GM21717 (cell line): ENCODE measurements around the gene RAB11FIP4.

ENCODE experiments used
- ATAC-seq: cut with Tn5 transposase; IDR thresholded peaks from one replicate; pipeline ENCODE4 v1.9.1; 2021; ENCODE audit warnings: mild to moderate bottlenecking, moderate library complexity; ENCODE audit not compliant: unreplicated experiment

The RAB11FIP4 gene

GRCh38 chr17:31518478-31518877 lies 127.0 kb downstream of the RAB11FIP4 start:
- no peak for ATAC-seq

GRCh38 chr17:31521632-31522283 lies 130.3 kb downstream of the RAB11FIP4 start:
- no peak for ATAC-seq

- ATAC-seq: no peak
These were observed 130.9 kb downstream of the RAB11FIP4 start for GRCh38 chr17:31522284-31522931.

GRCh38 chr17:31522987-31523495 lies 131.6 kb downstream of the RAB11FIP4 start:
- ATAC-seq: no peak

GRCh38 chr17:31523862-31524730 lies 132.6 kb downstream of the RAB11FIP4 start:
- ATAC-seq: no peak

- no peak for ATAC-seq
These were observed 133.7 kb downstream of the RAB11FIP4 start for GRCh38 chr17:31524926-31525800.

GRCh38 chr17:31525801-31526549 lies 134.5 kb downstream of the RAB11FIP4 start:
- ATAC-seq: no peak

GRCh38 chr17:31527606-31528005 lies 136.1 kb downstream of the RAB11FIP4 start:
- ATAC-seq: no peak

- no peak for ATAC-seq
These were observed 136.9 kb downstream of the RAB11FIP4 start for GRCh38 chr17:31528291-31528874.

GRCh38 chr17:31529841-31530251 lies 138.4 kb downstream of the RAB11FIP4 start:
- ATAC-seq: no peak

GRCh38 chr17:31530391-31530985 lies 139.0 kb downstream of the RAB11FIP4 start:
- ATAC-seq: no peak

- no peak for ATAC-seq
These were observed 140.0 kb downstream of the RAB11FIP4 start for GRCh38 chr17:31531336-31531980.

- no peak for ATAC-seq
These were observed 140.6 kb downstream of the RAB11FIP4 start for GRCh38 chr17:31532081-31532480.

- ATAC-seq: no peak
These were observed 141.1 kb downstream of the RAB11FIP4 start for GRCh38 chr17:31532526-31532925.

- ATAC-seq: no peak
These were observed 142.2 kb downstream of the RAB11FIP4 start for GRCh38 chr17:31533546-31534155.

GRCh38 chr17:31534223-31534888 lies 142.9 kb downstream of the RAB11FIP4 start:
- no peak for ATAC-seq

- peak; percentile 76 for ATAC-seq
These were observed 144.1 kb downstream of the RAB11FIP4 start for GRCh38 chr17:31535581-31535981.

- no peak for ATAC-seq
These were observed 145.0 kb downstream of the RAB11FIP4 start for GRCh38 chr17:31536451-31536850.
